Fibroblast of the conjunctiva (primary cell): Measurements from ENCODE around the gene SSX7.
"Not testable (repeated sequence)": the region's sequence is repeated elsewhere in the genome, so short reads cannot be mapped to it uniquely, and the experiment has no call there.

Experiments used
- DNase-seq: peaks from one replicate; pipeline ENCODE4 v3.0.0-alpha.2; 2010; ENCODE audit warnings: low read depth

SSX7 gene

GRCh38 chrX:52654800-52655199 is at the start of gene SSX7:
Gene SSX7, minus strand, starts transcription at chrX:52654900. Its CDS starts 1,428 bp downstream, at chrX:52653472.
- DNase-seq: not testable (repeated sequence)

- not testable (repeated sequence) for DNase-seq
Measured at GRCh38 chrX:52692034-52692433, 37.3 kb upstream of the SSX7 start.

GRCh38 chrX:52662218-52662617 is 7.5 kb upstream of the SSX7 start:
- DNase-seq: not testable (repeated sequence)

GRCh38 chrX:52655475-52655874 is 775 bp upstream of the SSX7 start:
- DNase-seq: not testable (repeated sequence)

- not testable (repeated sequence) for DNase-seq
Measured at GRCh38 chrX:52650676-52651075, 4.0 kb downstream of the SSX7 start.

- not testable (repeated sequence) for DNase-seq
Measured at GRCh38 chrX:52648956-52649355, 5.7 kb downstream of the SSX7 start.

- DNase-seq: not testable (repeated sequence)
Measured at GRCh38 chrX:52628483-52628882, 26.2 kb downstream of the SSX7 start.

GRCh38 chrX:52620661-52621060 is 34.0 kb downstream of the SSX7 start:
- not testable (repeated sequence) for DNase-seq

GRCh38 chrX:52608961-52609360 is 45.7 kb downstream of the SSX7 start:
- DNase-seq: no peak

- not testable (repeated sequence) for DNase-seq
Measured at GRCh38 chrX:52603151-52603550, 51.5 kb downstream of the SSX7 start.

GRCh38 chrX:52598886-52599285 is 55.8 kb downstream of the SSX7 start:
- no peak for DNase-seq

GRCh38 chrX:52594658-52595057 is 60.0 kb downstream of the SSX7 start:
- no peak for DNase-seq
